CD4-positive, alpha-beta T cell treated with Interleukin-15 for 4 hours (primary cell): ENCODE measurements around the gene SLC25A30.
A peak's percentile ranks its signal among the peaks of the same experiment; 100 is the strongest.
"Not testable (repeated sequence)": the region's sequence is repeated elsewhere in the genome, so short reads cannot be mapped to it uniquely, and the experiment has no call there.

Experiments
- DNase-seq: peaks from one replicate; pipeline ENCODE4 v3.0.0-alpha.2; 2020; ENCODE audit warnings: low spot score

Gene SLC25A30

GRCh38 chr13:45367358-45367757 is 50.8 kb downstream of the SLC25A30 start:
- DNase-seq: peak; percentile 95

DNA sequence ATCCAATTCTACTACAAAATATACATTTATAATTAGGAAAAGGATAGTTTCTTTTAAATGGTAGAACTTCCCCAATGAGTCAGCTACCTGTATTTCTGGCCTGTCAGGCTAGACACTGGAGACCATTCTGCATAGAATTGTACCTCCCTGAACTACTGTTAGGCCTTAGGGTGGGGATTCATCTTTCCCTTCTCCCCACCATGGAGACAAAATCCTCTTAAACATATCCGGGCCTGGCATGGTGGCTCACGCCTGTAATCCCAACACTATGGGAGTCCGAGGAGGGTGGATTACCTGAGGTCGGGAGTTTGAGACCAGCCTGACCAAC is 52.7 kb downstream of the SLC25A30 start:
- no peak for DNase-seq

DNA sequence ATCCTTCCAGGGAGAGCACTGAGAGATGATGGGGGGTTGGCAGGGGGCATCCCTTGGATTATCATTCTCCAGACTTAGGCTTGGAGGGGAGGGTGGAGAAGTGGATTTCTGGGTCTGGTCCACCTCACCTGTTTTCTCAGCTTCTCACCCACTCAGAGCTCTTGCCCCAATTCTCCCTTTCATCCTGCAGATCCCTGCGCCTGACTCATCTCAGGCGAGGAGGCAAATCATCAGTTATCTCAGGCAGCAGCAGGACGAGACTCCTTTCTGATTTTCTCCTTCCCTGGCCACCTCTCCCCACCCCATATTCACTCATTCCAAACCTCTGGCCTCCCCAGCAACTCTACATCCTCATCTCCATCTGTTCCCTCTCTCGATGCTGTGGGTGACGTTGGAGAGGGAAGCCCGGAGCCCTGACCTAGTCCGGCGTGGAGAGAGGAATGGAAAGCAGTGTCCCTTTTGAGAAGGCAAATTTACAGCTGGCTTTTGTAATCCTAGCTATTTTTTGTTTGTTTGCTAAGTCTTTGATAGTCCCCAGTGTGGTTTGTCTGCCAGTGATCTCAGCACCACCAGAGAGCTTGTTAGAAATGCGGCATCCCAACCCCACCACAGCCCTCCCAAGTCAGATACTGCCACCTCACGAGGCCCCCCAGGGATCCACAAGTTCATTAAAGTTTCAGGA is 53.2 kb downstream of the SLC25A30 start:
- no peak for DNase-seq

GRCh38 chr13:45362939-45363338 is 55.2 kb downstream of the SLC25A30 start:
- DNase-seq: no peak

DNA sequence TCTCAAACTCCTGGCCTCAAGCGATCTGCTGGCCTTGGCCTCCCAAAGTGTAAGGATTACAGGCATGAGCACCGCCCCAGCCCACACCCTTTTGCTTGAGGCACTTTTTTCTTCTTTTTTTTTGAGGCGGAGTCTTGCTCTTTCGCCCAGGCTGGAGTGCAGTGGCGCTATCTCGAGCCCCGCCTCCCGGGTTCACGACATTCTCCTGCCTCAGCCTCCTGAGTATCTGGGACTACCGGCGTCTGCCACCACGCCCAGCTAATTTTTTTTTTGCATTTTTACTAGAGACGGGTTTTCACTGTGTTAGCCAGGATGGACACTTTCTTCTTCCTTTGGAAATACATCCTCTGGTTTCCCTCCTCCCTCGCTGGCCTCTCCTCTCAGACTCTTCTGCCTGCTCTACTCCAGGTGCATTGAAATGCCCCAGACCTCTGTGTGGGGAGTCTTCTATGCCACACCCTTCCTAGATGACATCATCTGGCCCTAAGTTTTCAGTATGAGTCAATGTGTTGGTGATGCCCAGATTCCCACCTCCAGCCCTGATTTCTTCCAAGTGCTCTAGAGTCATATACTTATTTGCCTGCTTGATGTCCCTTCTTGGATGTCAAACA is 56.5 kb downstream of the SLC25A30 start:
- DNase-seq: peak; percentile 16

DNA sequence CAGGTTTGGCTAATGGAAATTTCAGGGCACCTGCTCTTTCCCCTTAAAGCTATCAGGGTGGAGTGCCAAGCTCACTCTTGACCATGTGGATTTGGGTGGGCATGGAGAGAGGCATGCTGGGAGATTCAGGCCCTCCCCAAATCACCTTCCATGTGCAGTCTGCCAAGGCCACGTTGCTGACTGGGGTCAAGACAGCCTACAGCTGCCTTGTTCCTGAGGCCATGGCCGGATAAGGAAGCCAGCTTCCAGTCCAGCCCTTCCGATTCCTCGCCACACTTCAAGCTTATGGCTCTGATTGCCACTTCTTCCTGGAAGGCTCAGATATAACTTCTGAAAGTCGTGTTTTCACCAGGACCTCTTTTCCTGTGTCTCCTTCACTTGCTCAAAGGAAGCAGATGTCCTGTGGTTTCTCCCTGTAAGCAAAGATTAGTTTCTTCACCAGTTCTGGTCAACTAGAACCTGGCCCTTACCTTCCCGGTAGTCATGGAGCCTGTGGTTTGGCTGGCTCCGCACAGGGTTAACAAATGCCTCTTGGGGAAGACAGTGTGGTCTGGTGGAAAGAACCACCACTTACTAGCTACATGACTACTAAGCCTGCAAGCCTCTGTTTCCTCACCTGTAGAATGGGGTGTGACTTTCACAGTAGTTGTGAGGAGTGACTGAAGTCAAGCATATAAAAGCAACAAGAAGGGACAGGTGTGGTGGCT is 61.1 kb downstream of the SLC25A30 start:
- no peak for DNase-seq

DNA sequence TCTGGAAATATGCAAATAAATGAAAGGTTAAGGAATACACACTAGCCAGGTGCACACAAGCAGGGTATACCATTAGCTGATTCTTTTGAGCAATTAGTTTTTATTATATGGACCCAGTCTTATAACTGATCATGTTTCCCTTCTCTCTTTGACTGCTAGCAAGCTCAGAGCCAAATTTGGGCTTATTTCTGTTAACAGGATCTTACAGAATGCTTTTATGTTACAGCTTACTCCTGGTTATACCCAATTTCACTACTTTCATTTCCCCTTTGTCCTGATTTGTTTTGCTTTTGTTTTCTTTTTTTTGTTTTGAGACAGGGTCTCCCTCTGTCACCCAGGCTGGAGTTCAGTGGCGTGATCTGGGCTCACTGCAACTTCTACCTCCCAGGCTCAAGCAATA is 64.3 kb downstream of the SLC25A30 start:
- no peak for DNase-seq

DNA sequence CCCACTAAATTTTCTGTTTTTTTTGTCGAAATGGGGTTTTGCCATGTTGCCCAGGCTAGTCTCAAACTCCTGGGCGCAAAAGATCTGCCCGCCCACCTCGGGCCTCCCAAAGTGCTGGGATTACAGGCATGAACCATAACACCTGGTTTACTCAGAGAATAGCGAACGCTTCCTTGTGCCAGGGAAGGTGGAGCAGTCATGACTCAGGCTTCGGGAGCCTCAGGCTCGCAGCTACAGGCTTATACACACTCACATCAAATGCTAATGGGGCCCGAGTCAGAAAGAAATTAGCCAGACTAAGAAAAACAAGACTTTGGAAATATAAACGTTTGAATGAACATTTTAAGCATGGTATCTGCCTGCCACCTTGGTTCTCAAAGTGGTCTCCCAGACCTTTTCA is 66.1 kb downstream of the SLC25A30 start:
- DNase-seq: no peak

- DNase-seq: no peak
These were observed 68.0 kb downstream of the SLC25A30 start for GRCh38 chr13:45350152-45350551.

DNA sequence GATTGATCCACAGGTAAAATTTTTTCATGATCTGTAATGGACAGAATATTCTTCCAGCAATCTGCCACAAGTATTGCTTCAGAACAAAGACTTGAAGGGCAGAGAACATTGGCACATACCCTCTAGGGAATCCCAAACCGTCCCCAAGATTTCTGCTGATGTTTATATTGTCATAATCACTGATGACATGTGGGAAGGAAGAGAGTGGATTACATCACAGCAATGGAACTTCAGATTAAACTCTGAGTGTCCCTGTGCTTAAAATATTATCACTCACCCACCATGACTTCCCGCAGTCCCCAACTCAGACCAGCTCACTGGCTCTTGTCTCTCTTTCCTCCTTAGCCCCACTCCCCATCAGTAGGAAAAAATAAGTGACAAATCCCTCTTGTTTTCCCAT is 68.7 kb downstream of the SLC25A30 start:
- no peak for DNase-seq

DNA sequence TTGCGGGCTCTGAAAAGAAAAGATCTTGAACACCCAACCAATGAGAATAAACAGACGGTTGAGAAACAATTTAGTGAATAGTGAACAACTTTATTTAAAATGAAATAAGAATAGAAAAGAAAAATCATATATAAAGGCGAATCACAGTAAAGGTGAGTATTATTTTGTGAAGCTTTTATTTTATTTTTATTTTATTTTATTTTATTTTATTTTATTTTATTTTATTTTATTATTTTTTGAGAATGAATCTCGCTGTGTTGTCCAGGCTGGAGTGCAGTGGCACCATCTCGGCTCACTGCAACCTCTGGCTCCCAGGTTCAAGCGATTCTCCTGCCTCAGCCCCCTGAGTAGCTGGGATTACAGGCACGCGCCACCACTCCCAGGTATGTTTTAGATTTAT is 74.1 kb downstream of the SLC25A30 start:
- not testable (repeated sequence) for DNase-seq
